K562 (cell line): ENCODE measurements around the gene TTC4. TPM values are rescaled to one million over a fixed set of nuclear protein-coding genes. Genes with fewer than 3 reads are reported as not detected.

Source experiments
- ATAC-seq: fragments of 200-7000 bp; cut with Tn5 transposase; 3 replicates; pipeline ENCODE4 v1.9.1; 2020; ENCODE audit warnings: moderate library complexity
- BruUV-seq: library from RNA; stranded (reverse); fragments of 400-500 nt; replicated peaks from 2 replicates; lab custom pipeline; 2021; lab: Mats Ljungman, UMichigan
- CTCF ChIA-PET: fragments of 300-600 bp; formaldehyde crosslinking; extraction: SDS; loops from one replicate; lab custom pipeline; 2021; ENCODE audit warnings: low intra/inter-chr PET ratio; lab: Yijun Ruan, JAX
- POLR2A ChIA-PET: fragments of 300-600, 350-650 bp; sonication (Branson Sonifier 250); formaldehyde crosslinking; extraction: SDS; loops from one replicate; lab custom pipeline; 2021; ENCODE audit warnings: antibody characterized with exemption, inconsistent platforms; lab: Yijun Ruan, JAX
- DNase-seq, 4 experiments: peaks; one replicate each; pipeline versions ENCODE4 v3.0.0 to v3.0.0-alpha.2; 2011 to 2018; ENCODE audit warnings: low spot score in 3 of 4, mixed read lengths in 3 of 4; ENCODE audit errors: extremely low read depth in 1 of 4
- FAIRE-seq: peaks from 2 replicates; lab custom pipeline; 2011; peaks lifted over from hg19 to GRCh38; lab: Jason Lieb, UNC
- H2AFZ ChIP-seq: 2 replicates; pipeline ENCODE4 v1.6.0; 2011; ENCODE audit warnings: low read depth, low read length, control low read depth, inconsistent platforms
- H3K27ac ChIP-seq: fragments of 200-600 bp; 3 replicates; pipeline ENCODE4 v1.8.0; 2011; ENCODE audit warnings: low read depth, mild to moderate bottlenecking, control low read depth, inconsistent platforms, low read length, moderate library complexity, mixed read lengths; ENCODE audit errors: extremely low read depth
- H3K27me3 ChIP-seq, 2 experiments: fragments of 300-600 bp in 1 of 2; 2 replicates in 1 of 2; 3 replicates in 1 of 2; pipeline versions ENCODE4 v1.6.0 to v1.8.0; 2011; ENCODE audit warnings: inconsistent platforms in 2 of 2, low read length in 2 of 2, mild to moderate bottlenecking in 1 of 2, mixed read lengths in 1 of 2, moderate library complexity in 1 of 2; ENCODE audit not compliant: control insufficient read depth in 2 of 2, insufficient read depth in 2 of 2
- H3K36me3 ChIP-seq: fragments of 300-600 bp; 3 replicates; pipeline ENCODE4 v1.8.0; 2011; ENCODE audit warnings: mild to moderate bottlenecking, low read length, inconsistent platforms; ENCODE audit not compliant: control insufficient read depth, insufficient read depth
- H3K4me1 ChIP-seq, 2 experiments: fragments of 200-600 bp in 1 of 2; replicated peaks in 1 of 2; 2 replicates in 1 of 2; 3 replicates in 1 of 2; pipeline versions ENCODE4 v1.5.1 to v1.8.0; 2011; ENCODE audit warnings: inconsistent platforms in 2 of 2, low read length in 2 of 2, mild to moderate bottlenecking in 1 of 2, mixed read lengths in 1 of 2, moderate library complexity in 1 of 2; ENCODE audit not compliant: control insufficient read depth in 2 of 2, insufficient read depth in 2 of 2
- H3K4me2 ChIP-seq: 2 replicates; pipeline ENCODE4 v1.6.1; 2011; ENCODE audit warnings: low read length, control low read depth, inconsistent platforms, mixed read lengths; ENCODE audit not compliant: insufficient read depth
- H3K4me3 ChIP-seq: fragments of 200-600 bp; sonication (generic), shearing (Covaris generic); 2 replicates; pipeline ENCODE4 v1.5.1; 2016; ENCODE audit warnings: control low read depth, inconsistent platforms
- H3K79me2 ChIP-seq: fragments of 200-600 bp; 3 replicates; pipeline ENCODE4 v1.8.0; 2011; ENCODE audit warnings: low read length, inconsistent platforms; ENCODE audit not compliant: control insufficient read depth, insufficient read depth
- H3K9ac ChIP-seq, 2 experiments: 2 replicates each; pipeline versions ENCODE4 v1.6.0 to v1.6.1; 2011; ENCODE audit warnings: low read depth in 2 of 2, low read length in 2 of 2, control low read depth in 1 of 2, inconsistent platforms in 1 of 2, mild to moderate bottlenecking in 1 of 2, mixed read lengths in 1 of 2; ENCODE audit not compliant: insufficient read depth in 1 of 2
- H3K9me1 ChIP-seq: one replicate; pipeline ENCODE4 v1.6.0; 2011; ENCODE audit warnings: inconsistent platforms, mild to moderate bottlenecking, low read length, moderate library complexity; ENCODE audit not compliant: control insufficient read depth, insufficient read depth
- H3K9me3 ChIP-seq: replicated peaks from 2 replicates; pipeline ENCODE4 v1.5.1; 2011; ENCODE audit warnings: low read depth, low read length, inconsistent platforms; ENCODE audit not compliant: control insufficient read depth, insufficient read depth
- H4K20me1 ChIP-seq: replicated peaks from 2 replicates; pipeline ENCODE4 v1.6.1; 2011; ENCODE audit warnings: low read length, inconsistent platforms, mixed read lengths; ENCODE audit not compliant: control insufficient read depth, insufficient read depth
- NFIC ChIP-seq: fragments of 450-650 bp; IDR thresholded peaks from 2 replicates; pipeline ENCODE4 v1.6.1; 2017; ENCODE audit warnings: mild to moderate bottlenecking, inconsistent platforms
- RBM17 ChIP-seq: fragments of 200-400 bp; formaldehyde crosslinking; IDR thresholded peaks from 2 replicates; pipeline ENCODE4 v1.6.1; 2017; ENCODE audit warnings: low read depth, mild to moderate bottlenecking, low read length, borderline replicate concordance
- WGBS: fragments of 100-300 bp; shearing (Covaris generic); methylation state at CpG from one replicate; pipeline ENCODE4 v1.1.6; 2016; ENCODE audit warnings: low coverage, mixed read lengths; ENCODE audit not compliant: insufficient coverage; ENCODE audit errors: missing lambda C conversion rate; 5-methylcytosine and 5-hydroxymethylcytosine counted together
- in situ Hi-C: fragments of 300-500 bp; cut with MboI; formaldehyde crosslinking; loops from 4 replicates; pipeline ENCODE4 v1.15.0; 2018; ENCODE audit warnings: inconsistent platforms, mixed read lengths
- intact Hi-C: fragments of 100-400 bp; cut with micrococcal nuclease; formaldehyde crosslinking; loops from 2 replicates; pipeline ENCODE4 v1.14.2; 2022
- polyA plus RNA-seq, 8 experiments: library from polyadenylated mRNA; depleted of rRNA in 4 of 8; stranded (reverse) in 5 of 8; unstranded in 3 of 8; fragments of >200 nt; fragmentation: Nextera tagmentation in 2 of 8; fragmentation: Illumina TruSeq in 1 of 8; extraction: Ambion mirVana in 2 of 8; extraction: Trizol in 1 of 8; gene quantifications; 2 replicates each; pipeline versions ENCODE4 v1.2.1 to v1.2.3, GENCODE V29; 2011 to 2014; ENCODE audit warnings: inconsistent platforms in 1 of 8, missing spikeins in 1 of 8
- total RNA-seq, 7 experiments: library from RNA; depleted of rRNA in 6 of 7; stranded (reverse); fragments of >200 nt in 6 of 7; fragmentation: Illumina TruSeq in 2 of 7; extraction: Trizol in 2 of 7; gene quantifications; 2 replicates each; pipeline versions ENCODE4 v1.2.1 to v1.2.3, GENCODE V29; 2011 to 2021; ENCODE audit warnings: low replicate concordance in 1 of 7
- TF ChIP-seq, protein P1 (sequence below): fragments of 250-450 bp; sonication (Bioruptor Pico); IDR thresholded peaks from 2 replicates; pipeline ENCODE4 v1.8.0; 2022; ENCODE audit warnings: inconsistent platforms

TTC4 gene
- total and polyA plus RNA-seq, 9 of the 15 experiments (the other 6 are each of a cell fraction or from before 2014, with no cell fraction given), result 36.3 to 111 (median 54.1) TPM

DNA sequence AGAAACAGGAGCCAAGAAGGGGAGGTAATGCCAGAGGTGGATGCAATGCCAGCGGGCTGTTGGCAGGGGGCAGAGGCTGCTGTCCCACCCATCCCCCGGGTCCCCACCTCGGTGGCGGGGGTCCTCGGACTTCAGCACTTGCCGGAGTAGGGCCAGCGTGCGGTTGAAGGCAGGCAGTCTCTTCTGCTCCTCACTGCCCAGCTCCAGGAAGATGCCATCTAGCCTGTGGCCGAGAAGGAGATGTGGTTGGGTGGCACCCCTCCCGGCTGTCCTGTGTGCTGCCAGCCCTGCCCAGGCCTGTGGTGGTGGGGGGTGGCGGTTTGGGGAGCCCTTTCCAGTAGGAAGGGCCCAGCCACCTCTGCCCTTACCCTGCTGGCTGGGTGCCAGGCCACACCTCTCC, 71.9 kb downstream of the TTC4 start:
- Histone ChIP-seq H2AFZ (no peak overlapping the region), H4K20me1 (no peaks in the 10 kb centered on the region), H3K9ac (no peak overlapping the region), H3K4me2 (no peak overlapping the region), H3K9me1 (no peaks in the 10 kb centered on the region), H3K79me2 (no peaks in the 10 kb centered on the region), H3K36me3 (no peaks in the 10 kb centered on the region), H3K9me3 (peaks cover 7% of the 10 kb centered on the region), H3K4me1 (no peaks in the 10 kb centered on the region; a peak in 1 of 5 replicates)
- intact Hi-C loops (no loop called here), in situ Hi-C loops (no loop called here)
- 1% methylated on average over 11 of the region's 11 CpGs for WGBS
- ATAC-seq (no peak), DNase-seq (no peak), FAIRE-seq (no peak)
- POLR2A ChIA-PET, result interaction anchor here (0.6 kb wide), 1 partner anchor 687 kb away, joined by 3 read pairs; no protein-coding TSS in a partner anchor
- BruUV-seq, result no TSS peak
- CTCF ChIA-PET, result interaction anchor here (1.0 kb wide), 1 partner anchor 116 kb away, joined by 3 read pairs; no protein-coding TSS in a partner anchor
- no peak for TF ChIP-seq RBM17
- TF ChIP-seq, protein P1, sequence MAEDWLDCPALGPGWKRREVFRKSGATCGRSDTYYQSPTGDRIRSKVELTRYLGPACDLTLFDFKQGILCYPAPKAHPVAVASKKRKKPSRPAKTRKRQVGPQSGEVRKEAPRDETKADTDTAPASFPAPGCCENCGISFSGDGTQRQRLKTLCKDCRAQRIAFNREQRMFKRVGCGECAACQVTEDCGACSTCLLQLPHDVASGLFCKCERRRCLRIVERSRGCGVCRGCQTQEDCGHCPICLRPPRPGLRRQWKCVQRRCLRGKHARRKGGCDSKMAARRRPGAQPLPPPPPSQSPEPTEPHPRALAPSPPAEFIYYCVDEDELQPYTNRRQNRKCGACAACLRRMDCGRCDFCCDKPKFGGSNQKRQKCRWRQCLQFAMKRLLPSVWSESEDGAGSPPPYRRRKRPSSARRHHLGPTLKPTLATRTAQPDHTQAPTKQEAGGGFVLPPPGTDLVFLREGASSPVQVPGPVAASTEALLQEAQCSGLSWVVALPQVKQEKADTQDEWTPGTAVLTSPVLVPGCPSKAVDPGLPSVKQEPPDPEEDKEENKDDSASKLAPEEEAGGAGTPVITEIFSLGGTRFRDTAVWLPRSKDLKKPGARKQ (CRISPR knock-in tag), result no peak
- peak; percentile 79; the same call in 1 of the 2 replicates for TF ChIP-seq NFIC
- TF ChIP-seq, all 486 proteins: peak for 1
- Histone ChIP-seq H3K27me3 (peaks cover 10 to 24% of the 10 kb centered on the region in 2 experiments; a peak in 4 of 5 replicates), H3K27ac (no peak overlapping the region), H3K4me3 (no peak overlapping the region)
